HG02678 (cell line): Measurements from ENCODE around the gene NTPCR.
"Not testable (repeated sequence)": the region's sequence is repeated elsewhere in the genome, so short reads cannot be mapped to it uniquely, and the experiment has no call there.

Experiments used
- ATAC-seq: cut with Tn5 transposase; IDR thresholded peaks from one replicate; pipeline ENCODE4 v1.9.1; 2021; ENCODE audit warnings: mild to moderate bottlenecking, moderate library complexity; ENCODE audit not compliant: unreplicated experiment

The NTPCR gene

DNA sequence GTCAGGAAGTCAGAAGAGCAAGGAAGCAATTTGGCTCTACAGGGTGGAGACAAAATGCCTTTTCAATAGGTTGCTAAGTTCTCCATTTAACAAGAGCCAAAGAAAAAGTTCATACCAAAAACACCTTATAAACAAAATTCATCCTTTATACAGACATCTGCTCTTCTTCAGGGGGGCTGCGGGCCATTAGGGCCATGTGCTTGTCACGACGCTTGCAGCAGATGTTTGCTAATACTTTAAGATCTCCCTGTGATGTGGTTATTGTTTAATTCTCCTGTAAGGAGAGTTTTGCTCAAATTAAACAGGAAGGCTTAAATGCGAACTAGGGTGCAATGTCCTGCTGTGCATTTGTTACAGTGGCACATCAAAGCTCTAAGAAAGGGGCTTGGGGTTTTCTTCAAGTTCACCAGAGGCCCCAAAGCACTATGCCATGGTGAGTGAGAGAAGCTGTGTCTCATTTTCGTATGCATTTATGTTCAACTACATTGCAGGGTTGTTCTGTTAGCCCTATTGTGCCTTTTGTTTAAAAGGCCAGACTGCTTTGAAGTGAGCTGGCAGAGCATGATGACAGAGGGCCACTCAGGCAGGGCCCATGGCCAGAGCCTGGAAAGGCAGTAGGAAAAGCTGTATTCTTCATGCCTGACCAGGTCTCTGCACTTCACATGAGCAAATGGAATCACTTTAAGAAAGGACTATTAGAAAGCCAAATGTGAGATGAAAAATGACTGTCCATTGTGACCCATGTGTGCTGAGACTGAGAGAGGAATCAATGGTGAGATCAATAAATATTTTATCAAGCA lies 24.8 kb upstream of the NTPCR start:
- ATAC-seq: no peak

DNA sequence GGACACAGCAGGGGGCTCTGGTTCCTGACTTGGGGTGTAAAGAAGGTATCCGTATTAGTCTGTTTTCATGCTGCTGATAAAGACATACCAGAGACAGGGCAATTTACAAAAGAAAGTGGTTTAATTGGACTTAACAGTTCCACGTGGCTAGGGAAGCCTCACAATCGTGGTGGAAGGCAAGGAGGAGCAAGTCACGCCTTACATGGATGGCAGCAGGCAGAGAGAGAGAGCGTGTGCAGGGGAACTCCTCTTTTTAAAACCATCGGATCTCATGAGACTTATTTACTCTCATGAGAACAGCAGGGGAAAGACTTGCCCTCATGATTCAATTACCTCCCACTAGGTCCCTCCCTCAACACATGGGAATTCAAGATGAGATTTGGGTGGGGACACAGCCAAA lies 23.2 kb upstream of the NTPCR start:
- ATAC-seq: not testable (repeated sequence)

- no peak for ATAC-seq
These were observed 22.4 kb upstream of the NTPCR start for GRCh38 chr1:232927830-232928505.

DNA sequence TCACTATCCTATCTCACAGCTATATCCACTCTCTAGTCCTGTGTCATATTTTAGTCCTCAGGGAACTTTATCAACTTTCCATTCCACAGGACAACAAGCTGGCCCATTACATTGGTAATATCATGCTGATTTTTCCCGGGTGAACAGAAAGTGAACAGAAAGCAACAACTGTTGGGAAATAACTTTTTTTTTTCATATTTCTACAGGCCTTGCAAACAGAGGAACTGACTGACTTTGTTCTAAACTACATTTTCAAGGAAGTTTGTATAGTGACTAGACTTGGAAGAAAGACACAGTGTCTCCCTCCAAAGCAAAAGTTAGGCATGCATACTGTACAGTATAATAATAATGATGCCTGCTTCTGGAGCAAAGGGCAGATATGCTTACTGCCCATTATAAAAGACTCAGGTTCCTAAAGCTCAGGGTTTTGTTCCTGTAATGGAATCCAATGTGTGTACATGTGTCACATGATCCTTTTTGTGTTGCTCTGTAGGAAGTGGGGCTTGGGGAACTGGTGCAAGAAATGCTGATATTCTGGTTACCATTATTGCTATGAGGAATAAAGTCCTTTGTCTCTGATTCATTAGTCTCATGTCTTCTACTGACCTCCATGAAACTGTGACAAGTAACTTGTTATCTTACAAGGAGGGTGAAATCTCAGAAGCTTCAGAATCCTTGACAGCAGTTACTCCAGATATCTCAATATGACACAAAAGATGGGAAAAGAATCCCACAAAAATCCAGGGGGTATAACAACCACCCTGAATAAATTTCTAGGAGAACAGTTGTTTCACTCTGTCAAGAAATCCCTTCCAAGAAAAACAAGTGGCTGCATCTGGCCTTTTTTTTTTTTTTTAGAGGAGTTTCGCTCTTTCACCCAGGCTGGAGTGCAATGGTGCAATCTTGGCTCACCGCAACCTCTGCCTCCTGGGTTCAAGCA lies 17.7 kb upstream of the NTPCR start:
- ATAC-seq: no peak

DNA sequence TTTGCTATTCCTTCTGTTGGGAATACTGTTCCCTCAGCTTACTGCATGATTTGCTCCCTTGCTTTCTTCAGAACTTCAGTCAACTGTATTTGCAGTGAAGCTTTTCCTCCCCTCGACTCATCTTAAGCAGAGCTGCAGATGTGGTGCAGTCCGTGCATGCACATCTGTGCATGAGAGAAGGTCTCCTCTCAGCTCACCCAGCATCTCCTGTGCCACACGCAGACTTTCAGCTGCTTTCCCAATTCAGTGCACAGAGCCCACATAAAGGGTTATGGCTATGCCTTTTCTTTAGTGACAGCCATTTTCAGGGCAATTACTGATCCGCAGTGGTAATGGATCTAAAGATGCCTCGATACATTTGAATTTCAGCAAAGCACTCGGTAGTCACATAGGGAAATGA lies 13.5 kb upstream of the NTPCR start:
- no peak for ATAC-seq

DNA sequence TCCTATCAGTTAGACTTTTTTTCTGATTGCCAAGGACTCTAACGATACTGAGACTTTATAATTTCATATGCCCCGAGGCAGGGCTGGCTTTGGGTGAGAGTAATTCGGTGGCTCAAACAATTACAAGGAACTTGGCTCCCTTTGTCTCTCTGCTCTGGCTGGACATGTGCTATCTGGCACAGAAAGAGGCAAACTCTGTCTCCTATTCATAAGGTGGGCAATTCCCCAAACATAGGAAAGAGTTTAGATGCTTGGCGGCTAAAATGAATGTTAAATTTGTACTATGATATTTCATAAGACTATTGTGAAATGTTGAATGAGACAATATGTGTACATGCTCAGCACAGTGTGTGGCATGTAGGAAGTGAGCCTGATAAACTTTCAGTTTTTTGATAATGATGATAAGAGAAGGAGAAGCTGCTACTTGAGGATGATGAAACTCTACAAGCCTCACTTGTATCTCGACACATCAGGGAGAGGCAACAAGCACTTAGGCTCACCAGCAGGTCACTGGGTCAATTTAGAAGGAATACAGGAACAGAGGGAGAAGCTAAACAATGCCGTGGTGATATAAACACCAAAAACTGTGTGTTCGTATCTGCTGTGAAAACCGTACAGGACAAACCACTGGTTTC lies 12.6 kb upstream of the NTPCR start:
- ATAC-seq: no peak

DNA sequence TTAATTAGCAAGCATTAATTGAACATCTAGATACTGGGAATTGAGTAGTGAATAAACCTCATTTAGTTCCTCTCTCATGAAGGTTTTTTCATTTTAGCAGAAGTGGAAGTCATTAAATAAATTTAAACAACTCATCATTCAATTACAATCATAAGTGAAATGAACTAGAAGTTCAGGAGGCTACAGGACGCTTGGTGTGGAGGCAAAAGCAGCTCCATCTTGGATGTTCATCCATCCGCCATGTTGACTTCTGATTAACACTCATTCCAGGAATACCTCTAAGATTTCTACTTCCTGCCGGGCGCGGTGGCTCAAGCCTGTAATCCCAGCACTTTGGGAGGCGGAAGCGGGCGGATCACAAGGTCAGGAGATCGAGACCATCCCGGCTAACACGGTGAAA lies 11.5 kb upstream of the NTPCR start:
- no peak for ATAC-seq

- no peak for ATAC-seq
These were observed 10.7 kb upstream of the NTPCR start for GRCh38 chr1:232939748-232940147.

DNA sequence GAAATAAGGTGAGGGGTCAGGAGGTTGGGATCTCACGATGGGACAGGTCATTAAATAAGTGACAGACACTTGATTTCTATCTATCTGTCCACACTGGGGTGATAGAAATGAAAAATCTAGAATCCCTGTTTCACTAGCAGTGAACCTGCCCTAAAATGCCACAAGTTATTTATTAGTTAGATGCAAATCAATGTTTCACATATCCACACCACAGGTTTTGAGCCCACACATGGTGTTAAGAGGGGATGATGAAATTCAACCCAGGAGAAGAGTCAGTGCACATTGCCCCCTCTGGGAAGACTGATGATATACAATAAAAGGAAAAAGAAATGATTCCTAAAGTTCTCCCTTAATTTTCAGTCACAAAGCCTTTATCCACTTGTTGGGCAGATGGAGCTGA lies 10.1 kb upstream of the NTPCR start:
- ATAC-seq: peak; percentile 65

DNA sequence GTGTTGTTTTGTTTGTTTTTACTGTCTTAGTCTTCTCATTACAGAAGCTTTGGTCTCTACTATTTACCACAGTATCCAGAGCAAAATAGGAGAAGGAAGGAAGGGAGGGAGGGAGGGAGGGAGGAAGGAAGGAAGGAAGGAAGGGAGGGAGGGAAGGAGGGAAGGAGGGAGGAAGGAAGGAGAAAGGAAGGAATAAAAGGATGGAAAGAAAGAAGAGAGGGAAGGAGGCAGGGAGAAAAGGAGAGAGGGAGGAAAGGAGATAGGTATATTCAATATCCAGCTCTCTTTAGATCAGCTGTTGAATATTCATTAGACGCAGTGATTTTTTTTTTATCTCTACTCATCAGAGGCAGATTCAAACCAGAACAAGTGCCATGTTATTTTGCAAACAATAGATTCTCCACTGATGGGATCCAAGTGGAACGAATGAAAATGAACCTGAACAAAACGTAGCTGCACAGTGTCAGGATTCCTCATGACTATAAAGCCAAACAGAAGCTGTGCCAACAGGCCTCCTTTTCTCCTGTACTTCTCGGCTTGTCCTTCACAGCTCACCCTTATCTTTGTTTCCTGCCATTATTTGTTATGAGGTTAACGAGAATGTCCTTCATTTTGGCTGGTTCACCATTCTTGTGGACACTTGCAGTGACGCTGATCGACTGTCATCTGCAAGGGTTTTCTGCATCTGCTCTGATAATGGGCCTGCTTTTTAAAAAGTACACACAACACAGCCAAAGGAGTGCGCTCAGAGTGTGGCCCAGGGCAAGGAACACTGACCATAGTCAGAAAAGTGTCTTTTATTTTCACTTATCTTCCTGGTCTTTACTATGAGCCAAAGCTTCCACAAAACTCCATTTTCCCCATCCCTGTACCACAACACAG lies 7.8 kb upstream of the NTPCR start:
- no peak for ATAC-seq

- ATAC-seq: peak; percentile 54
These were observed 6.6 kb upstream of the NTPCR start for GRCh38 chr1:232943679-232944252.

DNA sequence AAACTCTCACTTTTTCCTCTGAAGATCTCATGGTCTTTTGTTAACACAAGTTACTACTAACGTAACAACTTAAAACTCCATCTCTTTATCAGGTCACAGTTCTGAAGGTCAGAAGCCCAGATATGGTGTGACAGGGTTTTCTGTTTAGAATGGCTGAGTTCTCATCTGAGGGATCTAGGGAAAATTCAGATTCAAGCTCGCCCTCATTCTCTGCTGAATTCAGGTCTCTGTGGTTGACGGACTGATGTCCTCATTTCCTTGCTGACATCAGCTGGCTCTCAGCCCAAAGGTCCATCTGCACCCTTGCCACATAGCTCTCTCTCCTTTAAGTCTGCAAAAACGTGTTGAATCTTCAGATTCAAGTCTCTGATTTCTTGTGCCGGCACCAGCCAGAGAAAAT lies 6.1 kb upstream of the NTPCR start:
- no peak for ATAC-seq

DNA sequence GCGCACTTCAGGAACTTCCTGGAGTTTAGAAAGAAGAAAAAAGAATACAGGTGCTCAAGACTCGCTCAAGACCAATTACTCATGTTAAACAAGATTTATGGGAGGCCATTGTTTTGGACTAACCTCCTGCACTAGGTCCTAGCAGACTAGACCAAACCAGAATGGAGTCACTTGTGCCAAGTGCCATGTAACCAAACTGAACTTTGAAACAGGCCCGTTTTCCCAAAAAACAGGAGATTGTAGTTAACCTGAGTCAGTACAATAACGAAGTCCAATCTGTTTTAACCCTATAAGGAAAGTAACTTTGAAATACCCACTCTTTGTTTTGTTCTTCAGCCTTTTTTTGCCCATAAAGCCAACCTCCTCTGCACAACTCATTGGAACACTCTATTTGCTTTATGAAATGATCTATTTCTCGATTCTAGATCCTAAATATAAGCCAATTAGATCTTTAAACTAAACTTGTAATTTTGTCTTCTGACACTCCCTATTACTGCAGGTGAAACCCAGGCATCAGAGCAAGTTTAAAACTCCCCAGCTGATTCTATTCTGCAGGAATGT lies 695 bp upstream of the NTPCR start:
- no peak for ATAC-seq

GRCh38 chr1:232951180-232951579 lies 769 bp downstream of the NTPCR start:
- ATAC-seq: no peak

- ATAC-seq: no peak
These were observed 1.2 kb downstream of the NTPCR start for GRCh38 chr1:232951605-232952004.

DNA sequence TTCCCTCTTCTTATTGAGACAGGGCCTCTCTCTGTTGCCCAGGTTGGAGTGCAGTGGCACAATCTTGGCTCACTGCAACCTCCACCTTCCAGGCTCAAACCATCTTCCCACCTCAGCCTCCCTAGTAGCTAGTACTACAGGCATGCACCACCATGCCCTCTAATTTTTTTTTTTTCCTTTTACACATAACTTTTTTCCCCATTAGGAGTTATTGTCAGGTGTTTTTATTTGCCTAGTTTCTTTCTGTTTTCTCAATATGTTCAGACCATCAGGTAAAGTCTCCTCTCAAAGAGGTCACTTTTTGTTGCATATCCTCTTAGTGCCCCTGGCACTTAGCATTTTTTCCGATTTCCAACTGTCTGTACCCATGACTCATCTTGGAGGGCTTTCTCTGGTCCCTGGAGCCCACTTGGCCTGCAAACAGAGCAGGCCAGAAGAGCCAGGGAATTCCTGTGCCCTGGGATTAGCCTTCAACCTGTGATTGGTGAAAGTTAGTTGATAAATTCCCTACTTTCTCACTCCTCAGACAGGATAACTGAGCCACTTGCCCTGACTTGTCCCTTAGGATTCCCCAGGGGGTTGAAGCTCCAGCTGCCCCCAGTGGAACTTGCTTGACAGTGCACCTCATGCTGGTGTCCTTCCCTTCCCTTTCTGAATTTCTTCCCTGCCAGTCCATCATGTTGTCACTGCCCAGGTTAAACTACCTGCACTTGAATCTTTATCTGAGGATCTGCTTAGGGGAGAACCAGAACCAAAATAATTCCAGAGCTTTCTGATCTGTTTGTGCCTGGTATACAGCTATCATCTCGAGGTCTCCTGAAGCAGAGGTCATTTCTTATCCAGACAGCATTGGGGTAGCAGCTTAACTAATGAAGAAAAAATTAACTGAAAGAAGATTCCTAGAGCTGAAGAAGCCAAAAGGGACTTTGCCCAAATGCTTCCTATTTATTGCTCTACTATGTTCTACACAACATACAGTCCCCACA lies 2.4 kb downstream of the NTPCR start:
- ATAC-seq: peak; percentile 57

GRCh38 chr1:232954594-232955365 lies 4.4 kb downstream of the NTPCR start:
- no peak for ATAC-seq
